NCI-H128 (cell line): ENCODE measurements around the gene SERPINA6.
"Not testable (repeated sequence)": the region's sequence is repeated elsewhere in the genome, so short reads cannot be mapped to it uniquely, and the experiment has no call there.

Source experiments
- DNase-seq: peaks from one replicate; lab custom pipeline; 2025; ENCODE audit not compliant: unreplicated experiment; lab: John Stamatoyannopoulos, UW

The SERPINA6 gene

DNA sequence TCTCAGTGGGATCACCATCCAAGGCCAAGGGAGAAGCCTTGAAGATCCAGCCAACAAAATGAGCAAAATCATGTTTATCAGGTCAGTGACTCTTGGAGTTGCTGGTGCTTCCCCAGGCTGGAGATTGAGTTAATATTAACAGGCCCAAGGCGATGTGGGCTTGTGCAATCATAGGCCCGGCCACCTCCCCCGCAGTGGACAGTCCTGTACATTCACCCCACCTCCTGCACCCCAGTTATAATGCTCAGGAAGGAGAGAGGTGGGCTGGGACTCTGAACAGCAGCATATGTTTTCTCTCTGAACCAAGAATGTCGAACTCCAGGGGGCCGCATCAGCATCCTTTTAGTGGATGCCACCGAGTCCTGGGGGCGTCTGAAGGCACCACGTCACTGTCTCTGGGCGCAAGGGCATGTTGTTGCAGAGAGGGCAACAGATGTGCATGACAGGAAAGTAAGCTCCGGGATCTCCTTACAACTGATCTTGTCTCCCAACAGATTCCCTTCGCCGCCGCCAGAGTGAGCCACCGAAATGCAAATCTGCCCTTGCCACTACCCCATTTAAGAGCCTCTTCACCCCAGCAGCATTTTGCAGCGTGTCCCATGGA is 32.2 kb upstream of the SERPINA6 start:
- DNase-seq, result no peak

- no peak for DNase-seq
These were observed 31.6 kb upstream of the SERPINA6 start for GRCh38 chr14:94354638-94355185.

DNA sequence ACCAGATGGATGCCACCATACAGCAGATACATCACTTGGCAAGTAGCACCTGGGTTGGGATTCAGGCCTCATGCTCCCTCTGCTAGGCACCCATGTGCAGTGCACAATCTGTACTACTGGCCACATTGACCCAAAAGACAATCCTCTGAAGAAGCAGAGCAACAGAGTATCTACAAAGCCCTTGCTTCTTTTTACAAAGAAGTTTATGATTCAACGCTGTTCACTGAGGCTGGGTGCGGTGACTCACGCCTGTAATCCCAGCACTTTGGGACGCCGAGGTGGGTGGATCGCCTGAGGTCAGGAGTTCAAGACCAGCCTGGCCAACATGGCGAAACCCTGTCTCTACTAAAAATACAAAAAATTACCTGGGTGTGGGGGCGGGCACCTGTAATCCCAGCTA is 31.1 kb upstream of the SERPINA6 start:
- not testable (repeated sequence) for DNase-seq

DNA sequence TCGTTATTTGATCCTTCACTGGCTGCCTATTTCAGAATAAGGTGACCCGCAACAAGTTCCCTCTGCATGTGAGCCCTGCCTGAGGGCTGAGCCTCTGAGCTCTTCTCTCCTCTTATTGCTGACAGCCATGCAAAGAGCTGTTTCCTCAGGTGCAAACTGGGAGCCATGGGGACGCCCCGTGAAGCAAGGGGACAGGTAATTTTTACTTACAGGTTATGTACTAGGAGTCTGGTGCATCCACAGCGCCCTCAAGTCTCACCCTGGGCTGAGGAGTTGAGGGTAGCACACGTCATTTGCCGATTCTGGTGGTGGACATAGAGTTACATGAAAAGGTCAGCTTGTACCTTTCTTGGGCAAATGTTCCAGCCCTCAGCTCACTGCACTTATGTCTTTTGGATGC is 26.1 kb upstream of the SERPINA6 start:
- no peak for DNase-seq

- DNase-seq, result no peak
These were observed 25.7 kb upstream of the SERPINA6 start for GRCh38 chr14:94348836-94349235.

GRCh38 chr14:94346841-94347240 is 23.7 kb upstream of the SERPINA6 start:
- no peak for DNase-seq

DNA sequence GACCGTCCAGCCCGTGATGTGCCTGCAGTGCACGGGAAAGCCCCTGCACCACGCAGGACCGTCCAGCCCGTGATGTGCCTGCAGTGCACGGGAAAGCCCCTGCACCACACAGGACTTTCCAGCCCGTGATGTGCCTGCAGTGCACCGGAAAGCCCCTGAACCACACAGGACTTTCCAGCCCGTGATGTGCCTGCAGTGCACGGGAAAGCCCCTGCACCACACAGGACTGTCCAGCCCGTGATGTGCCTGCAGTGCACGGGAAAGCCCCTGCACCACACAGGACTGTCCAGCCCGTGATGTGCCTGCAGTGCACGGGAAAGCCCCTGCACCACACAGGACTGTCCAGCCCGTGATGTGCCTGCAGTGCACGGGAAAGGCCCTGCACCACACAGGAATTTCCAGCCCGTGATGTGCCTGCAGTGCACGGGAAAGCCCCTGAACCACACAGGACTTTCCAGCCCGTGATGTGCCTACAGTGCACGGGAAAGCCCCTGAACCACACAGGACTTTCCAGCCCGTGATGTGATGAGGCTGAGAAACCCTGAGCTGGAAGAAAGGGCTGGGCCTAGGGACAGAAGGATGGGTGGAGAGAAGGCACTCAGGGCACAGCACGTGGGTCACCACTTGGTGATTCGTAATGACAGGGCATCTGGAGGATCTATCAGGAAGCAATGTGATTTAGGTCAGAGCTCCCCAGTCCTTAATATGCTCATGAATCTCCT is 23.1 kb upstream of the SERPINA6 start:
- DNase-seq, result not testable (repeated sequence)

DNA sequence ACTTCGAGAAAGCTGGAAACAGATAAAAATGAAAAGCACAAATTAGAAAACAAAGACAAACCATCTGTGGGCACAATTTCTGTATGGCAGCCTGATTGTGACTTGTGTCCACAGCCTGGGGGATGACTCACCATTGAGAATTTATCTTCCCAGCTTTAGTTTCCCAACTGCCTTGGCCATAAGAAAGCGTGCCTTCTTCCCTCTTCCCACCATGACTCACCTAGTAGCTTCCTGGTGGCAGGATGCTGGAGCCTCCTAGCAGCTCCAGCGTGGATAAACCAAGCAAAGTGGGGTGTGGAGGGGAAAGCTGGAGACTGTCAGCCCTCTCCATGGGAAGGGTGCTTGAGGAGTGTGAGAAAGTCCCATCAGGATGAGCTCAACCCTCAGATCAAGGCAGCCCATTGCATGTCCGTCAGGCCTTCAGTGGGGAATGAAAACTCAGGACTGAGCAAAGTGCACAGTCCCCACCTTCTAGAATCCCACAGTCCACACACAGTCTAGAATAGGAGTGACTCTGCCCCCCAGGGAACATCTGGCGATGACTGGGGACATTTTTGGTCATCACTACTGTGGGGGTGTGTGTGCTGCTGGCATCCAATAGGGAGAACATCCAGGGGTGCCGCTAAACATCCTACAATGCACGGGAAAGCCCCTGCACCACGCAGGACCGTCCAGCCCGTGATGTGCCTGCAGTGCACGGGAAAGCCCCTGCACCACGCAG is 22.4 kb upstream of the SERPINA6 start:
- no peak for DNase-seq

GRCh38 chr14:94344389-94344788 is 21.3 kb upstream of the SERPINA6 start:
- DNase-seq, result no peak

- DNase-seq, result no peak
These were observed 20.3 kb upstream of the SERPINA6 start for GRCh38 chr14:94343238-94344005.

DNA sequence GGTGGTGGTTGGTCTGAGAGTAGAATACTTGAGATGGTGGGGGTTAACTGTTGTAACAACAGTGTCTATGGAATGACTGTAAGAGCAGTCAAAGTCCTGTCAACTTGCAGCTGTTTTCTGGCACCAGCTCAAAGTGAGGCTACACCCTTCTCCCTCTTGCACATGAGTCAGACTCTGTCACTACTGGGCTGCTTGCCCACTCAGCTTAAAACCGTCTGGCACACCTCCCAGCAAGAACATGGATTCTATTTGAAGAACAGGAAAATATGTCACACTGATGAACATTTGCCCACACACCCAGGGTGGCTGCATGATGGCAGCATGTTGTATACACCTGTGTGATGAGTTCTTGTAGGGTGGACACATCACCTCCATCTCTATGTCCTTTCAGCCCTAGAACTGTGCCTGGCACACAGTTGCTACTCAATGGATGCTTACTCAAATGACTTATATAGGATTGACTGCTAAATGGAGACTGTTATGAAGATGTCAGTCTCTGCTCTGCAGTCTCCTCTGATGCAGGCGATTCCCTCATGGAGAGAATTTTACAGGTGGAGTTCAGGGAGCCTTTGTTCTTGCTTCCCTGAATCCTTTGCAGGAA is 19.3 kb upstream of the SERPINA6 start:
- DNase-seq, result no peak

DNA sequence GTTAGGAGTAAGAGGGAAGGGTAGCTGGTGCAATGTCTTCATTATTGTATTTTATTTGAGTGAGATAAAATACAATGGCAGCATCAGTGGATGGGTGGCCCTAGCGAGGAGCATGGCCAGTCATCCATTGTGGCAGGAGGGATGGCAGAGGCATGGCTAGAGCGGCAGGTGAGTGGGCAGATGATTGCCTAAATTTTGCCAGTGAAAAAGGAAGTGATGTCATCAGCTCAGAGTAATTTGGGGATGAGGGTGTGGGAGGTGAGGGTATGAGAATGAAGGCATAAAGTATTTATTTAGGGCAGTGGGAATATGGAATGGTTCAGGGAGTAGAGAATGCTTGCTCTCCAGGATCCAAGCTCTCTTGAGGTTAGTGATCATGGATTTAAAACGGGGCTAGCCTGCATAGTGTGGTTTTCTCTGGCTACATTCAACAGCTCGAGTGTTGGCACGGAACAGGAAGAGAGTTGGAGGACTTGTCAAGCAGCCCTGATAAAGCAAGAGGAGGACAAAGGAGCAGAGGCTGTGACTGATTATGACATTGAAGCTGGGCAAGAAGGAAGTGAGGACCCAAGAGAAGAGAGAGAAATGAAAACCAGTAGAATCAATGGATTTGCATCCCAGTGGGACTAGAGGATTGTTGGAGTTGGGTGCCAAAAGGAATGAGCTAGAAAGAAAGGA is 18.7 kb upstream of the SERPINA6 start:
- DNase-seq, result no peak

- no peak for DNase-seq
These were observed 17.4 kb upstream of the SERPINA6 start for GRCh38 chr14:94340533-94340932.

GRCh38 chr14:94338023-94338422 is 14.9 kb upstream of the SERPINA6 start:
- DNase-seq, result no peak

- DNase-seq, result no peak
These were observed 14.1 kb upstream of the SERPINA6 start for GRCh38 chr14:94337274-94337673.

GRCh38 chr14:94334872-94335271 is 11.7 kb upstream of the SERPINA6 start:
- DNase-seq, result no peak

DNA sequence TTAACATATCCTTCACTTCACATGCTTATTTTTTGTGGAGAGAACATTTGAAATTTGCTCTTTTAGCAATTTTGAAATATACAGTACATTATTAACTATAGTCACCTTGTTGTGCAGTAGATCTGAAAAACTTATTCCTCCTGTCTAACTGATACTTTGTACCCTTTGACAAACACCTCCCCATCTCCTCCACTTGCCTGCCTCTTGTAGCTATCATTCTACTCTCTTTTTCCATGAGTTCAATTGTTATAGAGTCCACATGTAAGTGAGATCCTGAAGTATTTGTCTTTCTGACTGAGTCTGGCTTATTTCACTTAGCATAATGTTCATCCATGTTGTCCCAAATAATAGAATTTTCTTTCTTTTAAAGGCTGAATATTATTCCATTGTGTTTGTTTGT is 9.5 kb upstream of the SERPINA6 start:
- no peak for DNase-seq

GRCh38 chr14:94332063-94332583 is 9.0 kb upstream of the SERPINA6 start:
- DNase-seq, result no peak

DNA sequence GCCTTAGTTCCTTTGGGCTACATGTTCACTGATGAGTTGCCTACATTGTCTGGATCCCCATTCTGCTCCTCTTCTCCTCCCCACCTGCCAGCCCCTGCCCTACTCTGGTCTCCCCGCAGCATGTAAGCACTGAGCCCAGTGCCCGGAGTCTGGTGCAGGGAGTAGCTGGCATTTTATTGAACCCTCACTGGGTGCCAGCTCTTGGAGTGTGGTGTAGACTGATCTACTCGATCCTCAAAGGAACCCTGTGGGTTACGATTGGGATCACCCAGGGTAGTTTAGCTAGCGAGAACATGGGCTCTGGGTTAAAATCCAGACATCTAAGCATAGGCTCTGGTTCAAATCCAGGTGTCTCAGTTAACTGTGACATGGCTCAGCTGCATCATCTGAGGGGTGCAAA is 8.3 kb upstream of the SERPINA6 start:
- DNase-seq, result no peak

DNA sequence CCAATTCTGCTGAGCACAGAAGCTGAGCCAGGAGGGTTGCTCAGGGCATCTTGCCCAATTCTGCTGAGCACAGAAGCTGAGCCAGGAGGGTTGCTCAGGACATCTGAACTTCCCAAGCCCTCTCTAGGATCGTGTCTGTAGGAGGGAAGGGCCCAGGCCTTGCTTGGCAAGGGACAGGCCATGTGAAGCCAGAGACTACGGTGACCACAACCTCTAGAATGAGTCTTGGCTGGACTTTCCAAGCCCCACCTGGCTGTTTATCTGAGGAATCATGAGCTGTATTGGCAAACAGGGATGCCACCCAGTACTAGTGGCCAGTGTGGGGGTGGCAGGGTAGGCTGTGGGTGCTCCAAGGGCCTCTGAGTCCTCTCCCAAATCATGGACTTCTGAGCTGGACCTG is 7.7 kb upstream of the SERPINA6 start:
- DNase-seq, result no peak
